Camera-type eye (tissue), 1 donor: ENCODE data around the gene NABP2. TPM values are rescaled to one million over a fixed set of nuclear protein-coding genes. Genes with fewer than 3 reads are reported as not detected.

Source experiments
- total RNA-seq: library from RNA; depleted of rRNA; stranded (reverse); fragments of >200 nt; gene quantifications from one replicate; pipeline ENCODE4 v1.2.3, GENCODE V29; 2014

NABP2 gene
- total RNA-seq: 25.8 TPM

GRCh38 chr12:56224102-56224701 is at the start of gene NABP2:
NABP2 (plus strand) TSS chr12:56224342; CDS start chr12:56224857, 515 bp downstream.

GRCh38 chr12:56189099-56189917 is 34.8 kb upstream of the NABP2 start, which contains the start of gene SMARCC2:
SMARCC2 (minus strand) TSS chr12:56189483; CDS start chr12:56189461, 22 bp downstream.

GRCh38 chr12:56221757-56222530 is 2.2 kb upstream of the NABP2 start, which contains the start of gene RNF41:
RNF41 (minus strand) TSS chr12:56221922; CDS start chr12:56214047, 7,875 bp downstream.

GRCh38 chr12:56229916-56230431 is 5.8 kb downstream of the NABP2 start, which contains the start of gene SLC39A5:
SLC39A5 (plus strand) TSS chr12:56230051; CDS start chr12:56231275, 1,224 bp downstream.

GRCh38 chr12:56258068-56258819 is 34.1 kb downstream of the NABP2 start, which contains the start of gene ANKRD52:
ANKRD52 (minus strand) TSS chr12:56258384; CDS start chr12:56258269, 115 bp downstream.

GRCh38 chr12:56266693-56267442 is 42.7 kb downstream of the NABP2 start, which contains the start of gene COQ10A:
COQ10A (plus strand) TSS chr12:56266942; CDS start chr12:56267119, 177 bp downstream.

Other genes starting within 250 kb of the NABP2 start
- 20.3 TPM for gene SUOX, start 227.1 kb upstream of the NABP2 start, total RNA-seq
- gene IKZF4, start 203.3 kb upstream of the NABP2 start, total RNA-seq: 6.3 TPM
- gene RPS26, start 182.4 kb upstream of the NABP2 start, total RNA-seq: 457 TPM
- 28.4 TPM for gene ERBB3, start 144.2 kb upstream of the NABP2 start, total RNA-seq
- gene PA2G4, start 119.8 kb upstream of the NABP2 start, total RNA-seq: 85.4 TPM
- gene RPL41, start 107.7 kb upstream of the NABP2 start, total RNA-seq: 774 TPM
- 9.2 TPM for gene ZC3H10, start 106.1 kb upstream of the NABP2 start, total RNA-seq
- 59.4 TPM for gene ESYT1, start 96.1 kb upstream of the NABP2 start, total RNA-seq
- gene MYL6B, start 71.8 kb upstream of the NABP2 start, total RNA-seq: 153 TPM
- 753 TPM for gene MYL6, start 66.0 kb upstream of the NABP2 start, total RNA-seq
- gene SMARCC2, start 34.9 kb upstream of the NABP2 start, total RNA-seq: 116 TPM
- gene RNF41, start 2.4 kb upstream of the NABP2 start, total RNA-seq: 79.0 TPM
- 2.4 TPM for gene SLC39A5, start 5.7 kb downstream of the NABP2 start, total RNA-seq
- gene ANKRD52, start 34.0 kb downstream of the NABP2 start, total RNA-seq: 22.9 TPM
- gene COQ10A, start 42.6 kb downstream of the NABP2 start, total RNA-seq: 17.2 TPM
- gene CS, start 76.0 kb downstream of the NABP2 start, total RNA-seq: 109 TPM
- gene CNPY2, start 91.6 kb downstream of the NABP2 start, total RNA-seq: 76.5 TPM
- 64.0 TPM for gene PAN2, start 109.7 kb downstream of the NABP2 start, total RNA-seq
- gene IL23A, start 114.5 kb downstream of the NABP2 start, total RNA-seq: 0.71 TPM
- 152 TPM for gene STAT2, start 135.8 kb downstream of the NABP2 start, total RNA-seq
- gene APOF, start 138.5 kb downstream of the NABP2 start, total RNA-seq: not detected
- gene TIMELESS, start 225.1 kb downstream of the NABP2 start, total RNA-seq: 24.6 TPM
- gene MIP, start 230.3 kb downstream of the NABP2 start, total RNA-seq: 303 TPM
- 2.8 TPM for gene SPRYD4, start 244.2 kb downstream of the NABP2 start, total RNA-seq